ENCODE measurements around the gene LONRF3.
"Not testable (repeated sequence)": the region's sequence is repeated elsewhere in the genome, so short reads cannot be mapped to it uniquely, and the experiment has no call there.

LONRF3 gene

DNA sequence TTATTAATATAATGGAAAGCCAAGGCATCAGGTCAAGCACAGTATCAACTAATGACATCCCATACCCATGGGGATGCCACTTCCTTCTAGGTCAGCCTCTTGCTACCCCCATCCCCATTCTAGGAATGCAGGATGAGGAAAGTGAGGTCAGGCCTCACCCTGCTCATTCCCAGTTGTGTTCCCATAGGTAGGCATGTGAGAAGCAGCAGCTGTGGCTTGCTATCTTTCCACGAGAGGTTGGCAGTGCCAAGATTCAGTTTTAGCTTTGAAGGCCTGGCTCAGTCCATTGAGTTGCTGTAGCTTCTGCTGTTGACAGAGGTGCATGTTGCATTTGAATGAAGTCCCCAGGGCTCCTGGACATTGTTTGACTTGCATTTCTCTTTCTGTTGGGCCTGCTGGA is 15.5 kb downstream of the LONRF3 start:
- no peak for DNase-seq

DNA sequence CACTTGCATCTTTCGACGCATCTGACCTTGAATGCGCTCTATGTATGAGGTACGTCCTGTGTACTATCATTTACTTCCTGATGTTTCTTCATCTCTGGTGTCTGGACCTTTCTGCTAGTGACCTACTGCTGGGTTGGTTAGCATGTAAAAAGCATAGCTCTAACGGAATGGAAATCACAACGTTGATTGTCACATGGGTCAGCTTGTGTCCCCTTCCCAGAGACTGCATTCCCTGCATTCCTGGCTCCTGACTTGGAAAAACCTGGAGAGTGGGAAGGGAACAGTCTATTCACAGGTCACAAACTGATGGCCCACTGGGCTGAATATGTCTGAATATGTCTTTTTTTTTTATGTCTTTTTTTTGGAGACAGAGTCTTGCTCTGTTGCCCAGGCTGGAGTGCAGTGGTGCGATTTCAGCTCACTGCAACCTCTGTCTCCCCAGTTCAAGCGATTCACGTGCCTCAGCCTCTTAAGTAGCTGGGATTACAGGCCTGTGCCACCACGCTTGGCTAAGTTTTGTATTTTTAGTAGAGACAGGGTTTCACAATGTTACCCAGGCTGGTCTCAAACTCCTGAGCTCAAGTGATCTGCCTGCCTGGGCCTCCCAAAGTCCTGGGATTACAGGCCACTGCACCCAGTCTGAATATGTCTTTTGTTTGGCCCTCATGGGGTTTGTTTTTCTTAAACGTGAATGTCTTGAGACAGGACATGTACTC is 16.3 kb downstream of the LONRF3 start:
- no peak for DNase-seq

- DNase-seq: not testable (repeated sequence)
Observed at GRCh38 chrX:118992441-118993121, 18.2 kb downstream of the LONRF3 start.

DNA sequence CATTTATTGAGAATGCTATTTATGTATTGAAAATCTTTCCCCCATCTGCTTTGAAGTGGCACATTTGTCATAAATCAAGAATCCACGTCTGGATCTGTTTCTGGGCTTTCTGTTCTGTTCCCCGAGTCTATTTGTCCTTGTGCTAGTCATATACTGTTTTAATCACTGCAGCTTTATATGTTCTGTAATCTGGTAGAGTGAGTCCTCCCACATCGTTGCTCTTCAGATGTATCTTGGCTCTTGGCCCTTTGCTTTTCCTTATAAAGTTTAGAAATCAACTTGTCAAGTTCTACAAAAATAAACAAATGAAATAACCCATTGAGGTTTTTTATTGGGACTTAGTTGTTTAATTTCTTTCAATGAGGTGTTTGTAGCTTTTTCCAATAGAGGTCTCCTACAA is 29.0 kb downstream of the LONRF3 start:
- DNase-seq: no peak

DNA sequence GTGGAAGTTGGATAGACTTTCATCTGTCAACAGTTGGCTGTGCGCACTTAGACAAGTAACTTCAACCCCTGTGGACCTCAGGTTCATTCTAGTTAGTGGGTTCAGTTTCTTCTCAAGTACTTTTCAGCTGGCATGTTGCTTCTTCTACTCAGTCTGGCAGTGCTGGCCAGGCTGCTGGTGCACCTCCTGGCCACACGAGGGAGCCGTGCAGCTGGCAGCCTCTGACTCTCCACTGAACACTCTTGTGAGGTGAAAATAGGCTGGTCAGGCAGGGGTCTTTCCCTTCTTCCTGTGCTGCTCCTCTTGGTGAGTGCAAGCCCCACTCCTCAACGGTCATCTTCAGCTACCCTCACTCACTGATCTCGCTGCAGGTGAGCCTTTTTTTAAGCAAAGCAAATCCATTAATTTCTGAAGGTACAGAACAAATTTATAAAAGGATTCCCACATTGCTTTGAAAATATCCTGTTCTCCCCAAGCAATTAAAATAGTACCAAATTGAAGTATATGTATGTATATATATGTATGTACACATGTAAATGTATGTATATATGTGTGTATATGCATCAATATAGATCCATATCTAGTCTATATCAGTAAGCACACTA is 30.6 kb downstream of the LONRF3 start:
- peak; percentile 61 for DNase-seq

GRCh38 chrX:119007189-119007770 is 32.9 kb downstream of the LONRF3 start:
- no peak for DNase-seq

GRCh38 chrX:119008110-119008744 is 33.8 kb downstream of the LONRF3 start:
- DNase-seq: peak; percentile 7

GRCh38 chrX:119009071-119009470 is 34.7 kb downstream of the LONRF3 start:
- DNase-seq: no peak

DNA sequence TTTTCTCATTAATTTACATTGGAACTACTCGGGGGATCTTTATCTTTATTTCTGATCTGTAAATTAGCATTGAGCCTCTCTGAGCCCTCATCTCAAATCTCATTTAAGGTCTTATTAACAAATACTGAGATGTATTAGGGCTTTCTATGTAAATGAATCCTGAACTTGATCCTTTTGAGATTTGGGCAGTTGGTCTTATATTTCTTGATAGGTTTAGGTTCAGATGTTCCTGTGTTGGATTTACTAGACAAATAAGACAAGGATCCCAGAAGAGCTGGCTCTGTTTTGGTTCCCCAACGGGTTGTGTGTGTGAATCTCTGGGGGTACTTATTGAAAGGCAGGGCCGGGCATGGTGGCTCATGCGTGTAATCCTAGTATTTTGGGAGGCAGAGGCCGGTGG is 36.1 kb downstream of the LONRF3 start:
- no peak for DNase-seq

DNA sequence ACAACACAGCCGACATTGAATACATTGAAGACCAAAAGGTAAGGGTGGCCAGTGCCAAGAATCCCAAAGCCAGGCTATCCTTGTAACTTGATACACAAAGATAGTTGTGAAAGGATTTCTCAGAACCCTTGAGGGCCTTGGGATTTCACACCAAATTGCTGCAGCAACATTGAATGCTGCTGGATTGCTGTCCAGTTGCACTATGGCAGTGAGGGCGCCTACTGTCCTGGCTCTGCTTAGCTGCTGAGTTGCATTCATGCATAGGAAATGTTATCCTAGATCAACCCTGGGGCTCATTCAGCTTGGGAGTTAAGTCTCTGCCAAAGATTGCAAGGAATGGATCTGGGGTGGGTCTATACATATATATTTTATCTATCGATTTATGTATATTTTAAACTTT is 38.7 kb downstream of the LONRF3 start:
- DNase-seq: no peak

GRCh38 chrX:119015407-119016237 is 41.2 kb downstream of the LONRF3 start:
- no peak for DNase-seq

DNA sequence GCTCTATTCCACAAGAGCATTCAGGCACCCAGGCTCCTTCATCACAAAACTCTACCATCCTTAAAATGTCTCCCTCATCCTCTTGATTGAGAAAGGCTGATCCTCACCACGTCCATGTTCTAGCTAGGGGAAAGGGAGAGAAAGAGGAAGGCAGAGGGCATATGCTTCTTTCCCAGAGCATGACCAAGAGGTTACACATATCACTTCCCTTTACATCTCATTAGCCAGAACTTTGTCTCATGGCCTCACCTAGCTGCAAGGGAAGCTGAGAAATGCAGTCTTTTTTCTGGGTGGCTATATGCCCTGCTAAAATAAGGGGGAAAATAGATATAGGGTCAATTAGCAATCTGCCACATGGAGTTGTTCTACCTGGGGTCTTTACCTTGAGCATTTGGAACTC is 42.7 kb downstream of the LONRF3 start:
- no peak for DNase-seq

DNA sequence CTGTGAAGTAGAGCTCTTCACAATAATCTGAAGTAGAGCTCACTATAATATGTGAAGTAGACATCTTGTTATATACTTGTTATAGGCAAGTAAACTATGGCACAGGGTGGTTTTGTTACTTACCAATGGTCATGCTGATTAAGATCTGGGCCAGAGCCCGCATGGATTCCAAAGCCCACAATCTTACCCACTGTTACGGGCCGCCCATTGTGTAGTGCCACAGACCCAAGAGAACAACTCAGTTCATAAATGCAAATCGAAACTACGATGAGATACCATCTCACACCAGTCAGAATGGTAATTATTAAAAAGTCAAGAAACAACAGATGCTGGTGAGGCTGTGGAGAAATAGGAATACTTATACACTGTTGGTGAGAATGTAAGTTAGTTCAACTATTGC is 51.5 kb downstream of the LONRF3 start:
- DNase-seq: no peak

GRCh38 chrX:119026344-119026743 is 51.9 kb downstream of the LONRF3 start:
- DNase-seq: not testable (repeated sequence)

DNA sequence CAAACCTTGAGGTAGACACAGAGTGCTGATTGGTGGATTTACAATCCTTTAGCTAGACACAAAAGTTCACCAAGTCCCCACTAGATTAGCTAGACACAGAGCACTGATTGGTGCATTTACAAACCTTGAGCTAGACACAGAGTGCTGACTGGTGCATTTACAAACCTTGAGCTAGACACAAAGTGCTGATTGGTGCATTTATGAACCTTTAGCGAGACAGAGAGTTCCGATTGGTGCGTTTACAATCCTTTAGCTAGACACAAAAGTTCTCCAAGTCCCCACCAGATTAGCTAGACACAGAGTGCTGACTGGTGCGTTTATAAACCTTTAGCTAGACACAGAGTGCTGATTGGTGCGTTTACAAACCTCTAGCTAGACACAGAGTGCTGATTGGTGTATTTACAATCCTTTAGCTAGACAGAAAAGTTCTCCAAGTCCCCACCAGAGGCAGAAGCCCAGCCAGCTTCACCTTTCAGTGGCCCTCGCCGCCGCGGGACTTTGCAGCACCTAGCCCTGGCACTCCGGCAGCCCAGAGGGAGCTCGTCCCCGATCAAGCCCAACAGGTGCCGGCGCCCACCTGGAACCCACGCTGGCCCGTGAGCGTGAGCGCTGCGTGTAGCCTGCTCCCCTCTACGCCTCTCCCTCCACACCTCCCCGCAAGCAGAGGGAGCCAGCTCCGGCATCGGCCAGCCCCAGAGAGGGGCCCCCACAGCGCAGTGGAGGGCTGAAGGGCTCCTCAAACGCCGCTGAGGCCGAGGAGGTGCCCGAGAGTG is 53.7 kb downstream of the LONRF3 start:
- not testable (repeated sequence) for DNase-seq

DNA sequence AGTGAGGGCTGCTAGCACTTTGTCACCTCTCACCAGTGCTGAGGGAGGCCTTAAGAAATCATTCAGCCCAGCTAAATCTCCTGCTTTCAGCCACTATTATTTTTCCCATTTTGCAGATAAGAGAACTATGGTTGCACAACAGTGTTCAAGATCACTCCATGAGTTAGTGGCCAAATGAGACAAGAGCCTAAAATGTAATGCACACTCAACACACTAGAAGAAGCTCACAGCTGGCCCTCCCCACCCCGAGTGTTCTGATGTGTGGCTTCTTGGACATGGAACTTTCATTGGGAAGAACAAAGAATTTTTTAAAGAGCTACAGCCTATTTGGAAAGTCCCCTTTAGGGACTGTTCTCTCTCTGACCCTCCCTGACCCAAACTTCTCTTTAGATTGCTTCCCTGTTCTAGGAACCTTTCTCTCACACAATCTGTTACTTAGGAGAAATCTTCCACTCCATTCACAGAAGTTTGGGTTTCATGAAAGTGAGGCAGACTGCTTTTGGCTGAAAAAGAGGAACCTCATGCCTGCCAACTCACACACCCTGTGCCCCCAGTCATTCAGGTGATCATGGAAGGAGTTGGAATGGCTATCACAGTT is 54.4 kb downstream of the LONRF3 start:
- DNase-seq: no peak

DNA sequence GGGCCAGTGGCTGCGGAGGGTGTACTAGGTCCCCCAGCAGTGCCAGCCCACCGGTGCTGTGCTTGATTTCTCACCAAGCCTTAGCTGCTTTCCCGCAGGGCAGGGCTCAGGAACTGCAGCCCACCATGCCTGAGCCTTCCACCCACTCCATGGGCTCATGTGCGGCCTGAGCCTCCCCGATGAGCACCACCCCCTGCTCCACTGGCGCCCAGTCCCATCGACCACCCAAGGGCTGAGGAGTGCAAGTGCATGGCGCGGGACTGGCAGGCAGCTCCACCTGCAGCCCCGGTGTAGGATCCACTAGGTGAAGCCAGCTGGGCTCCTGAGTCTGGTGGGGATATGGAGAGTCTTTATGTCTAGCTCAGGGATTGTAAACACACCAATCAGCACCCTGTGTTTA is 55.2 kb downstream of the LONRF3 start:
- DNase-seq: not testable (repeated sequence)

DNA sequence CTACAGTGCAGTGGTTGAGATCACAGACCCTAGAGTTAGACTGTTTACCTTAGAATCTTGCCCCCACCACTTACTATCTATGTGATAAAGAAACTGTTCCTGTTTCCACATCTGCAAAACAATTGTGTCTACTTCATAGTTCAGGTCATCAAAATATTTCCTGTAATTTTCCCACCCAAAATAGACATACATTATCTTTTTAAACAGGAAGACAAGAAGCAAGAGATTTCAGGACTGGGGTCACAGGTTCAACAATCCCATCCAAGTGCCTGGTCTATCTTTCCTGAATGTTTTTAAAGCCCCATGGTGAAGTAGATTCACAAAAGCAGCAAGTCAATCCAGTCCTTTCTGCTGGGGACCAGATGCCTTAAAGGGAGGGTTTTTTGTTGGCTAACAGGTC is 56.6 kb downstream of the LONRF3 start:
- DNase-seq: no peak

- no peak for DNase-seq
Observed at GRCh38 chrX:119036107-119037029, 62.0 kb downstream of the LONRF3 start.

GRCh38 chrX:119040432-119040831 is 66.0 kb downstream of the LONRF3 start:
- DNase-seq: no peak

Measured in retina (tissue), 1 donor.